GM19035 (cell line): ENCODE data around the gene PLA2G7.
"Not testable (repeated sequence)": the region's sequence is repeated elsewhere in the genome, so short reads cannot be mapped to it uniquely, and the experiment has no call there.

Experiments used
- ATAC-seq: cut with Tn5 transposase; IDR thresholded peaks from one replicate; pipeline ENCODE4 v1.9.1; 2021; ENCODE audit not compliant: unreplicated experiment

PLA2G7 gene

DNA sequence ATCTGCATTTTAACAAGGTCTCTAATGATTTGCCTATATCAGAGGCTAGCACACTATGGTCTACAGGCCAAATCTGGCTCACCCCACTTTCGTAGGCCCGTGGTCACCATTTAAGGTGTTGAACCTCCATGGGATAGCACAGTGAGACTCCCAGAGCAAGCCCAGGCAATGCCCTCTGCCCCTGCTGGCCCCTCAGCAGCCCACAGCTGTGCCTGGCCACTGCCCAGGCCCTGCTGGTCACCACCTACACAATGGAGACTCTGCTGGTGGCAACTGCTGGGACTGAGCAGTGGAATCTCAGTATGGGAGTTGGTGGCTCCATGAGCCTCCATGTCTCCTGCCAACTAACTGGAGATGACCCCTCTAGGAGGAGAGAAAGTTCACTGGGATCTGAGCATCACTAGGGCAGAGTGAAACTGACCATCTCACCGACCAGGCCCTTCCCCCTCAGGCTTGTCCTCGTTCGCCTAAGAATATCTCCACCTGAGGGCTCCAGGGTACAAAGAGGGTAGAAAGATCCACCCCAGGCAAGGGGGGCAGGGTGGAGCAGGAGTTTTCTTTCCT lies 13.8 kb upstream of the PLA2G7 start:
- no peak for ATAC-seq

DNA sequence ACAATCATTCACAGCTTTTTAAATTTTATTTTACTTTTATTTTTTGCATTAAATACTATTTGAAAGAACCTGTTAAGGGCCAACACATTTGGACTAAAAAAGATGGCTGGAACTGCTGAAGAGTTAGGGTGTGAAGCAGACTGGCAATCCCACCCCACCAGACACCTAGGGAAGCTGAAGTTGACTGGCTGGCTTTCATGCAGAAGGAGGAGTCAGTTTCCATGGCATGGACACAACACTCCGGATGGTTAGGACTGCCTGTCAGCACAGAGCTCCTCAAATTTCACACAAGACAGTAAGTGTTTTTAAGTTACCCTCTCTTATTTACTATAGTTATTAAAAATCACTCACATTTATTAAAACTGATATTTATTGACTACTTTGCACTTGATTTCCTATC lies 11.5 kb upstream of the PLA2G7 start, which contains the start of gene ANKRD66:
TSS of gene ANKRD66 (plus strand) at position 238 of the 400 bp plus-strand sequence. CDS start 5,016 bp downstream, outside the sequence.
- ATAC-seq: no peak

DNA sequence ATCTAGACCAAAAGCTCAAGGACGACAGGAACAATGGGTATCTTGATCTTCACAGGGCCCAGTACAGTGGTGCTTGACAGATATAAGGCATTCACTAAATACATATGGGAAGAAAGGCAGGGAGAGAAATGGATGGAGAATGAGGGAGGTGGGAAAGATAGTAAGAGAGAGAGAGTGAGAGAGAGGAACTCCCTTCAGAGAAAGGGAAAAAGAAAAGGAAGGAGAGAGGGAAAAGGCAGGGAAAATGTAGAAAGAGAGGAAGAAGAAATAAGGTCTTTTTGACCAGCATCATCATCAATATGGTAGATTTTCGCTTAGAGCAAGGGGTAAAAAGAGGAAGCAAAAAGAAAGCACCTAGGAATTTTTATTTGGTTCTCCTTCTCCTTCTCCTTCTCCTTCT lies 10.8 kb upstream of the PLA2G7 start:
- ATAC-seq: no peak

DNA sequence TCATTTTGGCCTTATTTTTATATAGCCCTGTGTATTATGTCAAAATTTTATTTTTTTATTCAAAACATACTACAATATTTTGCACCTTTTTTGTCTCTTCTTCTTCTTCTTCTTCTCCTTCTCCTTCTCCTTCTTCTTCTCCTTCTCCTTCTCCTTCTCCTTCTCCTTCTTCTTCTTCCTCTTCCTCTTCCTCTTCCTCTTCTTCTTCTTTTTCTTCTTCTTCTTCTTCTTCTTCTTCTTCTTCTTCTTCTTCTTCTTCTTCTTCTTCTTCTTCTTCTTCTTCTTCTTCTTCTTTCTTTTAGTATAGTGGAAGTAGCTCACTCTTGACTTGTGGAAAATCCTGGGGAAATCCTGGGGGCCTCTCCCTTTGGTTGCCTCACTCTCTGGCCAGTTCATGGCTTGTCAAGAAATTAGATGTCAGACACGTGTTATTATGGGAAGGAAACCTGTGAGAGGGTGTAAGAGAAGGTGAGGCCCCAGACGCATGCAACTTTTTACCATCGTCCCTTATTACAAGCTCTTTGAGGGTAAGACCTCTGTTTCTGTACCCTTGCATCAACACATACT lies 9.1 kb upstream of the PLA2G7 start:
- ATAC-seq: not testable (repeated sequence)

DNA sequence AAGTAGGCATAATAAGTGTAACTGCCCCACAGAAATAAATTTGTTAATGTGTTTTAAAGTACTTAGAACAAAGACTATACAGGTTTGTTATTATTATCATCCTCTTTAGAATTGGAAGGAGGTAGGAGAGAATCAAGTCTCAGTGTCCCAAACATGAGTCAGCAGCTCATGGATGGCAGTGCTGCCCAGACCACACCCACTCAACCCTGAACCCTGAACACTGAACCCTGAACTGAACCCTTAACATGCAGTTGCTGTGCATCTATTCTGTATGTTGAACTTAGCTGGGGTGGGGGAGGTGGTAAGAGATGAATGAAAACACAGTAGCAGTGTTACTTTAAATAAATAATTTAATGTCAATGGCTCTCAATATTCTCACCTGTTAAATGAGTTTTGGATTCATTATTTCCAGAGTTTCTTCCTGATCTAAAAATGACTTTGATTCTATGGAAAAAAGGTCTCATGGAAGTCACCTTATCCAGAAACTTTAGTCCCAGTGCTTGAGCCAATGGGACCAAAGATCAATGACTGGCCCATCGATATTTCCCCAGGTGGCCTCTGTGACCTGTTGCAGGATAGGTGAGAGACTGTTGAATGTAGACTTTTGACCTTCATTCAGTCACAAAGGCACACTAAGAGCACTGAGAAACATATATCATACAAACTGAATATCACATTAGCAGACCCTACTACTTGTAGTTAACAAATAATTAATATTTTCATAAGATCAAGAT lies 8.4 kb upstream of the PLA2G7 start:
- ATAC-seq: no peak

DNA sequence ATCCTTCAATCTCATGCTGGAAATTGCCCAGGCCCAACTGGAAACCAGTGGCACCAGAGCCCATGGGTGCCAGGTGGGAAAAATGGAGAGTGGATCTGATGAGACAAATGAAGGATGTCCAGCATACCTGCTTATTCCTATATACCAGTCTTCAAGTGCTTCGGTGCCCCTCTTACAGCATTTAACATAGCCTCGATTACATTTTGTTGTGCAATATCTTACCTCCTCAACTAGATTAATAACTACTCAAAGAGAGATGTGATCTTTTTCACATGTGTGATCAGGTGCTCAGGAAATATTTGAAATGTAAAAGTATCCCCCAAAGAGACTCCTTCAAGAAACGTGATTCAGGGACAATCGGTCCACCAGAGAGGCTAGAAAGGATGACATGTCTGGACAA lies 6.7 kb upstream of the PLA2G7 start:
- no peak for ATAC-seq

DNA sequence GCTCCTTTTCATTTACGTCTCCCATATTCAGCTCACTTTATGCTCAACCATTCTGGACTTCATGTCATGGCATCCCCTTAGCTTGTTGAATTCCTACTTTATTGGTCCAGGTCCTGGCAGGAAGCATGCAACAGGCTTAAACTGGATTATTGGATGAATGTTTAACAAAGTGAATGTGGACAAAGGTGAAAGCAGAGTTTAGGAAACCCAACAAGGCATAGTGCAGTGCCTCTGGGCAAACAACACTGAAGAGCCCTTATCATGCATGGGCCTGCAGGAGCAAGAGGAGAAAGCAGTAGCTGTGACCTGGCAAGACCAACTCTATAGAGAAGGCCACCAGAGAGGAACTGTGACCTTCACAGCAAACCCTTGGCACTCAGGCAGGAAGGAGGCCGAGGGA lies 6.3 kb upstream of the PLA2G7 start:
- no peak for ATAC-seq

DNA sequence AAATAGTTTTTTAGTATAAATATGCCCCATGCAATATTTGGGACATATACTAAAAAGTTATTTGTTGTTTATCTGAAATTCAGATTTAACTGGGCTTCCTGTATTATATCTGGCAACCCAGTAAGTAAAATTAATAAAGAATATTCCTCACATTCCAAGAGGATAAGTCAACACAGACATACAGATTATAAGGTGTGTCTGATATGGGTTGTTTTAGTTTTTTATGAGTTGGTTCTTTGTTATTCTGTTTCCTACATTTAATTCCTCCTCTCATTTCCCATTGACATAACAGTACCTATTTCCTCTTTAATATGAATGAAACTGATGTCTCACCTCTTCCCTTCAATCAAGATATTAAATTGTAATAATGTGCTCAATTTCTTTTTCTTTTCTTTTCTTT lies 1.7 kb upstream of the PLA2G7 start:
- no peak for ATAC-seq

DNA sequence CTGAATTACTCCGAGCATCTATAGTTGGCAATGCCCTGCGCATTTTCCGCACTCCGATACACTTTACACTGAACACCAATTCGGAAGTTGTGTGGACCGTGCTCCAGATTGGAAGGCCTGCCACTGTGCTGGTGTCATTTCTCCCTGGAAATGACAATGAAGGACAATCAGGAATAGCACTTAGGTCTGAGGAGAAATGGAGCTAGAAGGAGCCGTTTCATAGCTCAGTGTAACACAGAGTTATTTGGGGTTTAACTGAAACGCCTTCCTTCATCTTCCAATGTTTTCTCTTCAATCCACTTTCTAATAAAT lies 501 bp upstream of the PLA2G7 start:
- ATAC-seq: no peak

DNA sequence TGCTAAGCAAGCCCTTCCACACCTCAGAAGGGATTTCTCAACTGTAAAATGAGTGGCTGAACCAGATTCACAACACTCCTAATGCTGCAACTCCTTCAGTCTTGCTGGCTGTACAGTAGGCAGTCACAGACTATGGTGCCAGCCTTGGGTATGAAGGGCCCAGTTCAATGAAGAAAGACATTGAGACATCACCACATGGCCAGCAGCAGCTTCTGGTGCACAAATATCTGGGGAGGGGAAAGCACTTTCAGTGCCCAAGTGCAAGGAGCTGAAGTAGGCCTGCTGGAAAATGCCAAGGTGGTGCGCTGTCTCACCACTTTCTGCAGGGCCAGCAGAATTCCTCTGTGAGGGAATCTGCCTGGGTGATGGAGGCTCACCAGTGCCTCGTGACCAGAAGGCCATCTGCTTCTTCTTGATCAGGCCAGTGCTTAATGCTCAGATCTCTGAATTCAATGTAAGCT lies 1.8 kb downstream of the PLA2G7 start:
- no peak for ATAC-seq

DNA sequence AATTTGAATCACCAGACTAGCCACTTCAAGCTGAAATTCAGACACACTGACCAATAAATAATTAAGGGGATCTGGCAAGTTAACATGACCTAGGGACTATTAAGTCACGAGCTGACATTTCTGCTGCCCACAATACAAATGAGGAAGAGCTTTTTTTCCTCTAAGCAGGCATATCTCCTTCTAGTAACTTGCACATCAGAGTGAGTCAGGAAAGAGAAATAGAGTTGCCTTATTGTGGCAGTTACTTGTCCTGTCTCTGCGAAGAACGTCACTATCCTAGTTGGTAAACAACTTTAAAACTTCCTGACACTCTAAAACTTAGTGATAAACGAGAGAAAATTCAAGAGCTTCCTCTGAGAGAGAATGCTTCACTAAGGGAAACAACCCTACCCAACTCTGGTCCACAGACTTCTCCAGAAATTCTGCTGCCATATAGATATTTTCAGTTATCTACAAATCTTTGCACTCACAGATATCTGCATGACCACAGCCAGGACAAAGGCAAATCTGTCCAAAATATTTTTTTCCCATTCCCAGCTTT lies 4.2 kb downstream of the PLA2G7 start:
- no peak for ATAC-seq

DNA sequence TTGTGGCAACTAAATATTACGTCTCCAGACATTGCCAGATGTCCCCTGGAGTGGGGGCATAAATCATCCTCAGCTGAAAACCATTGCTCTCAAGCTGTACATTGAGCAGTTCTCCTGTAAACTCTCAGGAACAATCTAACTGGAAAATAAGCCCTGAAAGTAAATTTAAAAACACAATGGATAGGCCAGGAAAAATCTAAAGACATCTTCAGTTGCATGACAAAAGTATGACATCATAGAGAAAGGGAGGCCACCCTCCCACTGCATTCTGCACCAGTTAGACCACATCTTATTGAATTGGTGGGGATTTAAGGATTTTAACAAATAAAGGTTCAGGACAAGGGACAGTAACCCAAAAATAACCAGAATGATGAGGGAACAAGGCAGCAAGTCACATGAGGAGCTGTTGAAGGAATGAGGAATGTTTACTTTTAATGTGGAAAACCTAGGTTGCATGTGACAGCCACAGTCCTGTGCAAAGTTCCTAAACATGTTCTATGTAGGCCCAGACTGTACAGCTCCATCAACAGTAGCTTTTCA lies 5.3 kb downstream of the PLA2G7 start:
- ATAC-seq: no peak

DNA sequence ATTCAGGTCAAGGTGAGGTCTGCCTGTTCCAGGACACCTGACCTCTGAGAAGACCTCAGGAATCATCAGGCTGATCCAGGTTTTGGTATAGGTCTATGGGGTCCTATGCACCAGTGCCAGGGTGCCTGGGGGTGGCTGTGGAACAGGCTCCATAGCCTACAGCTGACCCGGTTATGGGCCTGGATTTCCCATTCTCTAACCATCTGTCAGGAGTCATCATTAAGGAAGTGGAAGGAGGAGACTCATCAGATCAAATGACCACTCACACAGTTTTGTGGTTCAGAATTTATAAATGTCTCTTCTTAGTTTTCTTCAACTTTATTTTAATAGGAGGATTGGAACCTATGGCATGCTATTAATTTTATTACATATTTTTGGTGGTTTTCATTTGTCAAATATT lies 14.8 kb downstream of the PLA2G7 start:
- ATAC-seq: no peak

DNA sequence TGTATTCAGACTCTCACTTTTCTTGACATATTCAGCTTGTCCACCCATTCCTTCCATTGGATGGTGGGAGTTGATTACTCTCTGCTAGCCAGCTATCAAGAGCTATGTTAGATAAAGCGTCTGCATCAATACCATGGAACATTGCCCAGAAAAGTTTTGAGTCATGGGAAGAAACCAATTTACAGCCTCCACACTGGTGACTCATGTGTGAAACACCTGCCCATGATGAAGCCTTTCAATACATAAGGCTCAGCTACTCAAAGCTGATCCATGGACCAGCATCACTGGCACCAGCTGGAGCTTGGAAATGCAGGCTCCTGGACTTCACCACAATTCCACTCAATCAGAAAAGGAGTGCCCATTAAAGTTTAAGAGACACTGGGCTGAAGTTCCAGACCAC lies 16.1 kb downstream of the PLA2G7 start:
- ATAC-seq: no peak

DNA sequence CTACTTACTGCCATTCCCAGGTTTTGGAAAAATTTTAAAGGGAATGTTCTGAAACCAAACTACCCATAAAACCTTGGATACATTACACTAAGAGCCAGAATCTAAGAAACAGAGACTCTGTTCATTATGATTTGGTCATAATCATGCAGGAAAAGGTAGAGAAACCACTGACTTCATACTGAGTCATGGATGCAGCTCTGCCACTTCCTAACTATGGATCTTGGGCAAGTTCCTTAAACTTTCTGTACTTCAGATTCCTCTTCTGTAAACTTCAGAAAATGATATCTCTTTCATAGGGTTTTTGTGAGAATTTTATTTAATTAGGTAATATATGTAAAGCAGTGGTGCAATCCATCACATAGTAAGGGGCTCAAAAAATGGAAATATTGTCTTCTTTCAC lies 20.0 kb downstream of the PLA2G7 start:
- ATAC-seq: no peak

DNA sequence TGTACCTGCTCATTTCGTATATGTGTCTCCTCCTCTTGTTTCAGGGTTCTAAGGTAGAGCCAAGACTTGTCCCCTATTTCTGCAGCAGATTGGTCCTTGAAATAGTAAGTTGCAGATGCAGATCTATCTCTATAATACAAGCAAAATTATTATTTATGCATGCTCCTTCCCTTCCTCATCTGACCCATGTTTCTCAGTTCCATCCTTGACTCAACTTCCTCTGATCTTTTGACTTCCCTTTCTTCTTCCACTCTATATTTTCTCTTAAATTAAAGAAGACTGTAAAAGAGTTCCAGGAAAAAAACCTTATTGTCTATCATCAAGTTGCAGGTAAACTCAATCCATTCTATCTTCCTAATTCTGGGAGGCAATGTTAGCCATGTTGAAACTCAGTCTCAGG lies 23.7 kb downstream of the PLA2G7 start:
- no peak for ATAC-seq

DNA sequence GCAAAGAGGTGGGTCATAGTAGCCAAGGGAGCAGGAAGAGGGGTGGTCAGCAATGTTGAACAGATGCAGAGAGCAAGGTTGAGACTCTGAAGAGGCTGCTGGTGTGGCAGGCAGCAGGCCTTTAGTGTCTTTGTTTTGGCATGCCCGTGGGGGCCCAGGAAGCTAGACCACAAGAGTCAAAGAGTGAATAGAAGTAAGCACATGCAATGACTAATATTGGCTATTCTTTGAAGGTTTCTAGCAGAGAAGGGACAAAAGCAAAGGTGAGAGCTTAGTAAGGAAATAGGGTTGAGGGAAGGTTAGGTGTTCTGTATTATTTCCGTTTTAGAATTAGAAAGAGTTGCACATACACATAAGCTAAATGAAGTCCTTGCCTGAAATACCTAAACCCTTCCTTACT lies 28.7 kb downstream of the PLA2G7 start:
- ATAC-seq: no peak

DNA sequence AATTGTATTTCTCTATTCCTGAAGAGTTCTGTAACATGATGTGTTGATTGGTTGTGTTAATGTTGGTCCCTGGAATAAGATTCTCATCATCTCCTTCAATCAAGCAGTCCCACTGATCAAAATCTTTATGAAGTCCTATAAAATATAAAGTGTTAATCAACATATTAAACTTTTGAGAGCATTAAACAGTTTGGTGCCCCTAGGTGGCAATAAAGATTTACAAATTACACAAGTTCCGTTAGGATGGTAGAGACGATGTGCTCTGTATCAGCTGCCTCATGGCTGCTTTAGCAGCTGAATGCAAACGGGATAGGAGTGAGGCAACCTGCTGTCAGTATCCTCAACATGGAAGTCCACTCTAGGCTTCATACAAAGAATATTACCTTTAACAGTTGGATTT lies 30.6 kb downstream of the PLA2G7 start:
- ATAC-seq: no peak

DNA sequence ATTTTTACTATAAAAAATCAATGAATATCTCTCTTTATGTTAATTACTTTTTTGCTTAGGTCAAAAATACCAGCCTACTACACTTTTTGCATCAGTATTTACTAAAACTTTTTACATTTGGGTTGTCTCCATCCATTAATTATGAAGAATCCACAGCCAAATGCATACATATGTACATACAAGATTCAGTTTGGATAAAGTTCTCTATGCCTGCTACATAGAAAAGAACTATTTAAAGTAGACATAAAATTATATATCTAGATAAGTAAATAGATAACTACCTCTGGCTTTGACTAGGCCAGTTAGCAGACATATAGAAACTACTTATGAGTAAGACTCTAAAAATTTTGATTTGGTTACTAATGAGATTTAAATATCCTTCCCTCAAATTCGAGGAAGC lies 35.2 kb downstream of the PLA2G7 start:
- no peak for ATAC-seq

DNA sequence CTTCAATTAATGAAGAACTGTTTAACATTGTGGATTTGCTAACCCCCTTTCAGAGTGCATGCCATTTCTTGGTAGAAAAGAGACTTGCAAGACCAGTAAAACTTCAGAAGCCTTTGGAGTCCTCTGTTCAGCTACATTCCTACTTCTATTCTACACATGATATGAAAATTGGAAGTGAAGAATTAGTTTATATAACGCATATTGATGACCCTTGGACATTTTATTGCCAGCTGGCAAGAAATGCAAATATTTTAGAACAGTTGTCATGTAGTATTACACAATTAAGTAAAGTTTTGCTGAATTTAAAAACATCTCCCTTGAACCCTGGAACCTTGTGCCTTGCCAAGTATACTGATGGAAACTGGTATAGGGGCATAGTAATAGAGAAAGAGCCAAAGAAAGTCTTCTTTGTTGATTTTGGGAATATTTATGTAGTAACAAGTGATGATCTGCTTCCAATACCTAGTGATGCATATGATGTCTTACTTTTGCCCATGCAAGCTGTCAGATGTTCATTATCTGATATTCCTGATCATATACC lies 44.2 kb downstream of the PLA2G7 start:
- ATAC-seq: no peak

DNA sequence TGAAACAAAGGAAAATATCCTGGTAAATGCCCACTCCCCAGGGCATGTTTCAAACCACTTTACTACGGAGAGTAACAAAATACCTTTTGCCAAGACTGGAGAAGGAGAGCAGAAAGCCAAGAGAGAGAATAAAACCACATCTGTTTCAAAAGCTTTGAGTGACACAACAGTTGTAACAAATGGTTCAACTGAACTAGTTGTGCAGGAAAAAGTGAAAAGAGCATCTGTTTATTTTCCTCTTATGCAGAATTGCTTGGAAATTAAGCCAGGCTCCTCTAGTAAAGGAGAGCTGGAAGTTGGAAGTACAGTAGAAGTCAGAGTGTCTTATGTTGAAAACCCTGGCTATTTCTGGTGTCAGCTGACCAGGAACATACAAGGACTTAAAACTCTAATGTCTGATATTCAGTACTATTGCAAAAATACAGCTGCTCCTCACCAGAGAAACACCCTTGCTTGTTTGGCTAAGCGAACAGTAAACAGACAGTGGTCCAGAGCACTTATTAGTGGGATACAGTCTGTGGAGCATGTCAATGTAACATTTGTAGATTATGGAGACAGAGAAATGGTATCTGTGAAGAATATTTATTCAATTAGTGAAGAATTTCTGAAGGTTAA lies 44.9 kb downstream of the PLA2G7 start:
- no peak for ATAC-seq
